IPS DF 6.9 (cell line): Measurements from ENCODE around the gene NFKBIE.

Experiments
- DNase-seq: peaks from one replicate; pipeline ENCODE4 v3.0.0-alpha.2; 2013; ENCODE audit warnings: low read depth, low spot score
- H3K27ac ChIP-seq: one replicate; pipeline ENCODE4 v1.5.1; 2013; ENCODE audit warnings: low read length, control low read depth
- H3K27me3 ChIP-seq: 2 replicates; pipeline ENCODE4 v1.6.1; 2013; ENCODE audit warnings: mild to moderate bottlenecking, low read length; ENCODE audit not compliant: control insufficient read depth, insufficient read depth
- H3K36me3 ChIP-seq: 2 replicates; pipeline ENCODE4 v1.6.1; 2013; ENCODE audit warnings: low read length; ENCODE audit not compliant: control insufficient read depth, insufficient read depth
- H3K4me1 ChIP-seq: 2 replicates; pipeline ENCODE4 v1.6.1; 2013; ENCODE audit warnings: low read length; ENCODE audit not compliant: control insufficient read depth, insufficient read depth
- H3K4me3 ChIP-seq: 2 replicates; pipeline ENCODE4 v1.5.1; 2013; ENCODE audit warnings: mild to moderate bottlenecking, low read length
- H3K9me3 ChIP-seq: 2 replicates; pipeline ENCODE4 v1.6.1; 2013; ENCODE audit warnings: low read length, inconsistent platforms; ENCODE audit not compliant: control insufficient read depth, insufficient read depth
- WGBS: extraction: QIAGEN DNeasy Blood & Tissue Kit; methylation state at CpG from one replicate; pipeline ENCODE4 v1.1.7; 2013; ENCODE audit warnings: mixed read lengths, missing lambda C conversion rate; ENCODE audit not compliant: insufficient read length, insufficient coverage; 5-methylcytosine and 5-hydroxymethylcytosine counted together

The NFKBIE gene

DNA sequence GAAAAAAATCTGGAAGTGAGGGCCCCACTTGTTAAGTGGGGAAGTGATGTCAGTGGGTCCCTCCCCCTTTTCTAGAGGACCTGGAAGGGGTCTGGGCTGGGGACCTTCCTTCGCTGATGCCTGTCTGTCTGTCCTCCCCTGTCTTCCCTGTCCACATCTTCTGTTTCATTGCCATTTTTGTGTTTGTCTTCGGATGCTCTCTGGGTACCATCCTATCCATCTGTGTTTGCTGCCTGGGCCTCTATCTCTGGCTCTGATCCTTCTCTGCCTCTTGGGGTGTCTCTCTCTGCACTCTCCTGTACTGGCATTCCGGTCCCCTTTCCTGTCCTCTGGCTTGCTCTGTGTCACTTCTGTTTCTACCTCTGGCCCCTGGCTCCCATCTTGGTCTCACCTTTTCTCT is 7.2 kb upstream of the NFKBIE start:
- peaks cover 16% of the 10 kb centered on the region for H3K4me1 ChIP-seq
- H3K9me3 ChIP-seq = no peaks in the 10 kb centered on the region
- DNase-seq = no peak
- no peak overlapping the region for H3K4me3 ChIP-seq
- no peak overlapping the region for H3K27ac ChIP-seq
- H3K36me3 ChIP-seq = peaks cover 3% of the 10 kb centered on the region; the same call in 1 of the 2 replicates
- peaks cover 1% of the 10 kb centered on the region; the same call in 1 of the 2 replicates for H3K27me3 ChIP-seq
- WGBS = no CpG with 5 or more reads among the region's 3 CpGs

DNA sequence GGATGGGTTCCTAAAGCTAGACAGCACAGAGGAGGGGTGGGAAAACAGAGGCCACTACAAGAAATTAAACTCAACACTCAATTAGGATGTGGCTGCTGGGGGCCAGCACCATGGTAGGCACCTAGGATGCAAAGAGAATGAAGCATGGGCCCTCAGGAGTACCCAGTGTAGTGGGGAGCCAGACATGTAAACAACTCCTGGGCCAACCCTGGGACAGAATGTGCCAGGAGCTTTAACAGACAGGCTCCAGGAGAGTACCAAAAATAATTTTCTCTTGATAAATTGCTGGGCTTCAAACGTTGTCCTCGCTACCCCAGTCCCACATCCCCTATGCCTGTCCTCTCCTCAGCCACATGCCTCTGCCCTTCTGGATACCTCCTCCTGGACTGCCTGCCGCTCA is 6.6 kb upstream of the NFKBIE start:
- Histone ChIP-seq H3K27me3 (no peaks in the 10 kb centered on the region; the same call in 1 of the 2 replicates), H3K4me3 (no peak overlapping the region), H3K36me3 (peaks cover 3% of the 10 kb centered on the region; the same call in 1 of the 2 replicates), H3K27ac (no peak overlapping the region), H3K9me3 (no peaks in the 10 kb centered on the region), H3K4me1 (peaks cover 16% of the 10 kb centered on the region)
- no CpG with 5 or more reads among the region's 3 CpGs for WGBS
- DNase-seq = no peak

DNA sequence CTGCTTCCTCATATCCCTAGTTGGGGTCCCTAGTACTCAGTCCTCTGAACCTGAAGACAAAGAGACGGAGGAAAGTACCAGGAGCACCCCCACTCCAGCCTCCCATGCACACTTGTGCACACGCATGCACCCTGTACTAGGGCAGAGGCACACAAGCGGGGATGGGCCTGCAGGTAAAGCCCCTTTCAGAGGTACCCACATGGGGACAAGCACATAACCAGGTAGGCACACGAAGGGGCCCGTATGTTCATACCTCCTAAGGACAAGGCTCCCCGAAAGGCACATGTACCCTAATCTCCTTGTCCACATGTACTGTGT is 6.0 kb upstream of the NFKBIE start:
- Histone ChIP-seq H3K4me3 (no peak overlapping the region; the same call in 1 of the 2 replicates), H3K27me3 (no peaks in the 10 kb centered on the region; the same call in 1 of the 2 replicates)
- WGBS = no CpG with 5 or more reads among the region's 6 CpGs

DNA sequence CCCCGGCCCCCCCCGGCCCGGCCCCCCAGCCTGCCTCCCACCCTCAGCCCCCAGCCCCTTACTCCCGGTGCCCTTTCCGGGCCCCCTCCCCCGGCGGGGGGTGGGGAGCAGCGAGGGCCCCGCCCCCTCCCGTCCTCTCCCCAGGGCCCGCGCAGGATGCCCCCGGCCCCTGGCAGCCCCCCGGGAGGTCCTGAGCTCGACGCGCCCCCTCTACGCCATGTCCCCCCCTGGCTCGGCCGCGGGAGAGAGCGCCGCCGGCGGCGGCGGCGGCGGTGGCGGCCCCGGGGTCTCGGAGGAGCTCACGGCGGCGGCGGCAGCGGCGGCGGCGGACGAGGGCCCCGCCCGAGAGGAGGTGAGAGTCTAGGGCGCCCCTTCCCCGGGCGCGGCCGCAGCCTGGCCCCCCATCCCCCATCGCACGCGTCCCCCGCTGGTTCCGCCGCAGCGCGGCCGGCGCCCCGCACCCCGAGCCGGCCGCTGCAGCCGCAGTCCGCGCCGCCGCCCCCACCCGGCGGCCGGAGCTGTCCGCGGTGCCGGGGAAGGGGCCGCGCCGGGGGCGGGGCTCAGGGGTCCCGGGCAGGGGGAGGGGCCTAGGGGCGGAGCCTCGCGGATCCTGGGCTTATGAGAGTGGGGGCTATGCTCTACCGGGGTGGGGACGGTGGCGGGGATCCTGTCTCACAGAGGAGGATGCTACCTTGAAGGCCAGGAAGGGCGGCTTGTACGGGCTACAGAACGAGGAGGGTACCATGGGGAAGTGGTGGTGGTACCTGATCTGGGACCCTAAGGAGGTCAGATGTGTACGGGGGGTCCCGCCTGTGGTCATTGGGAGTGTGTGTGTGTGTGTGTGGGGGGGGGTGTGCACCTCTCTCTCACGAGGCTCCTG is 5.4 kb upstream of the NFKBIE start:
- H3K9me3 ChIP-seq = no peaks in the 10 kb centered on the region
- H3K36me3 ChIP-seq = peaks cover 3% of the 10 kb centered on the region; the same call in 1 of the 2 replicates
- no CpG with 5 or more reads among the region's 90 CpGs for WGBS
- no peak for DNase-seq
- H3K27ac ChIP-seq = no peak overlapping the region
- peak overlapping the region; percentile 48; the same call in 1 of the 2 replicates for H3K4me3 ChIP-seq
- no peaks in the 10 kb centered on the region; the same call in 1 of the 2 replicates for H3K27me3 ChIP-seq
- H3K4me1 ChIP-seq = peaks cover 12% of the 10 kb centered on the region

More for the DNA sequence above, 6.0 kb upstream of the NFKBIE start:
- DNase-seq = no peak
- no peaks in the 10 kb centered on the region for H3K9me3 ChIP-seq
- peaks cover 3% of the 10 kb centered on the region; the same call in 1 of the 2 replicates for H3K36me3 ChIP-seq
- peaks cover 15% of the 10 kb centered on the region for H3K4me1 ChIP-seq
- no peak overlapping the region for H3K27ac ChIP-seq

DNA sequence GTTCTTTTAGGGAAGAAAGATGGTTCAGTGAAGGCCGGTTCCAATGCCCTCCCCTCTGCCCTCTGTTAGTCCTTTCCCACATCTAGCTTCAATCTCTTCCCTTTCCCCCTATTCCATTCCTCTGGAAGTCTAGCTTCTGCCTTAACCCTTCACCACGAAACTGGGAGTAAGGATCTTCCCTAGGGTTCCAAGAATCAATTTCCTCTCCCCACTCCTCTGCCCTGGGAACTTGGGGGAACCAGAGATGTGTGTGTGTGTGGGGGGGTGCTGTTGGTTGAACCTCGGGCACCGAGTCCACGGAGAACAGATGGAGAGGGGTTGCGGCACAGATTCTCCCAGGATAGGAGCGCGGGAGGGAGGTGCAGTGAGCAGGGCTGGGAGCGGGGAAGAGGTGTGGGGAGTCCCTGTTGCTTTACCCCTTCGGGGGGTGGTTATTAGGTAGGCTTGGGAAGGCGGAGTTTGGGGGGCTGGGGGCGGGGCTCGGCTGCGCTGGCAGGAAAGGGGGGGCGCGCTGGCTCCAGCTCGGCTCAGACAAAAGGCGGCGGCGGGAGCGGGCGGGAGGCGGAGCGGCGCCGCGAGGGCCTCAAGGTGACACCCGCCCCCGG is 4.7 kb upstream of the NFKBIE start, which contains the start of gene TMEM151B:
Gene TMEM151B, plus strand, starts transcription at position 530 of the 605 bp plus-strand sequence. CDS start 293 bp downstream, outside the sequence.
- peak within 1 kb of the TSS; percentile 48; the same call in 1 of the 2 replicates for H3K4me3 ChIP-seq
- H3K9me3 ChIP-seq = no peaks in the 10 kb centered on the region
- DNase-seq = no peak
- peaks cover 7% of the 10 kb centered on the region; the same call in 1 of the 2 replicates for H3K4me1 ChIP-seq
- no peak within 1 kb of the TSS for H3K27ac ChIP-seq
- H3K27me3 ChIP-seq = no peaks in the 10 kb centered on the region; the same call in 1 of the 2 replicates
- no peaks in the 10 kb centered on the region; the same call in 1 of the 2 replicates for H3K36me3 ChIP-seq
- no CpG with 5 or more reads among the region's 29 CpGs for WGBS

DNA sequence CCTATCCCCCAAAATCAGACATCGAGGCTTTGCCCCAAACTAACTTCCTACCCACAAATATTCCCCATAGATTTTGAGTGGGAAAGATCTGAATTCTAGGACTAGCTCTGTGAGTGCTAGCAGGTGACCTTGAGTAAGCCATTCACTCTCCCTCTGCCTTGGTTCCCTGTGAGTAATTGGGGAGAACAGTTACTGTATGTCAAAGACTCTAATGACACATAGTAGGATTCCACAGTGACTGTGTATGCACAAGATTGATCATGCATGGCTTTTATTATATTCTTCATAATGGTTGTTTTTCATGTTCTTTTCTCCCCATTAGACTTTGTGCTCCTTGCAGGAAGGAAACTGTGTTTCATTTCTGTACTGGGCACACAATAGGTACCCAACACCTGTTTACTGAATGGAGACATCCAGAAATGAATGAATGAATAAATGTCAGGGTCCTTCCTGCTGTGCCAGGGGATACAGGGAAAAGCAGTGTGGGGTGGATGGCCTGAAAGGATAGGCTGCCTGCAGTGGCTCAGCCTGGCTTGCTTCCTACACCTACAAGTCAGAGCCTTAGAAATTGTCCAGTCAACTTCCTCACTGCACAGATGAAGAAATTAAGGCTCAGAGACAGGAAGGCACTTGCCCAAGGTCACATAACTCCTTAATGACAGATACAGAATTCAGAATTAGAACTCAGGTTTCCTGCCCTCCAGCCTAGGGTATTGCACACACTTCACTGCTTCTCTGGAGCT is 4.0 kb upstream of the NFKBIE start:
- DNase-seq = no peak
- H3K9me3 ChIP-seq = no peaks in the 10 kb centered on the region
- no peaks in the 10 kb centered on the region for H3K36me3 ChIP-seq
- no peak overlapping the region for H3K27ac ChIP-seq
- H3K4me1 ChIP-seq = peaks cover 7% of the 10 kb centered on the region; the same call in 1 of the 2 replicates
- no peaks in the 10 kb centered on the region; the same call in 1 of the 2 replicates for H3K27me3 ChIP-seq
- no peak overlapping the region for H3K4me3 ChIP-seq
- WGBS = no CpG with 5 or more reads among the region's 1 CpG

DNA sequence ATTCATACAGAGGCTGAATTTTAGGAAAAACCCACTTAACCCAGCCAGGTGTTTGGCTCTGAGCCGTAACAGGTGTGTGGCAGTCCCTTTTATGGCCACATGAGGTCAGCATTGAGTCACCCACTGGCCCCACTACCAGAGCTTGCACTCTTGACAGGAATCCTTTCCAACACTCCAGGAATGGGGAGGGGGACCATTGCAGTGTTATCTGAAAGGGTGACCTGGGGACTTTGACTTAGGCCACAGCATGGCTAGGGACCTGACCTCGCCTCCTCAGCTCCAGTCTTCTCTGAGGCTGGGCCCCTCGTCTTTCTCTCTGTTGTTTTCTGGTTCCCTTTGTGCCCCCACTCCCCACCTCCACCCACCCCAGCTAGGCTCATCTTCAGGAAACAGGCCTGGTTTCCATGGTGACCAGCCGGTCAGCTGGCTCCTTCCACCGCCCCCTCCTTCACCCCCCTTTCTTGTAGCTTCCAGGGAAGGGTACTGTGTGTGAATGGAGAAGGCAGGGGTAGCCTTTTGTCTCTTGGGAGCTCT is 2.8 kb upstream of the NFKBIE start:
- no peaks in the 10 kb centered on the region; the same call in 1 of the 2 replicates for H3K27me3 ChIP-seq
- peak; percentile 84 for DNase-seq

DNA sequence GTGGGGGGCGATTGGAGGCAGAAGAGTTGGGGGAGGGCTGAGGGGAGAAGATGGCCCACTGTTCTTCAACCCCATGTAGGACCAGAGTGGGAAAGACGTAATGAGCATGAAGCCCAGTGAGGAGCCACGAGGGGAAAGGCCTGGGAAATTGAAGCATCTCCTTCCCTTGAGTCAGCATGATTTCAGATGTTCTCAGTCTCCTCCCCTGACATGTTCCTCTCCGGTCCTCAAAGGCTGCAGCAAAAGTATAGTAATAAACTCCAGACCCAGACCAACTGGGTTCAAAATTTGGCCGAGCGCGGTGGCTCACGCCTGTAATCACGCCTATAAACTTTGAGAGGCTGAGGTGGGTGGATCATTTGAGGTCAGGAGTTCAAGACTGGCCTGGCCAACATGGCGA is 1.9 kb upstream of the NFKBIE start:
- Histone ChIP-seq H3K27ac (no peak overlapping the region), H3K4me3 (no peak overlapping the region), H3K9me3 (no peaks in the 10 kb centered on the region), H3K36me3 (no peaks in the 10 kb centered on the region), H3K4me1 (peaks cover 15% of the 10 kb centered on the region; the same call in 1 of the 2 replicates), H3K27me3 (no peaks in the 10 kb centered on the region; the same call in 1 of the 2 replicates)
- DNase-seq = no peak
- no CpG with 5 or more reads among the region's 10 CpGs for WGBS

More for the DNA sequence above, 2.8 kb upstream of the NFKBIE start:
- Histone ChIP-seq H3K9me3 (no peaks in the 10 kb centered on the region), H3K4me1 (peaks cover 15% of the 10 kb centered on the region; the same call in 1 of the 2 replicates), H3K27ac (no peak overlapping the region), H3K4me3 (no peak overlapping the region), H3K36me3 (no peaks in the 10 kb centered on the region)
- WGBS = no CpG with 5 or more reads among the region's 5 CpGs

DNA sequence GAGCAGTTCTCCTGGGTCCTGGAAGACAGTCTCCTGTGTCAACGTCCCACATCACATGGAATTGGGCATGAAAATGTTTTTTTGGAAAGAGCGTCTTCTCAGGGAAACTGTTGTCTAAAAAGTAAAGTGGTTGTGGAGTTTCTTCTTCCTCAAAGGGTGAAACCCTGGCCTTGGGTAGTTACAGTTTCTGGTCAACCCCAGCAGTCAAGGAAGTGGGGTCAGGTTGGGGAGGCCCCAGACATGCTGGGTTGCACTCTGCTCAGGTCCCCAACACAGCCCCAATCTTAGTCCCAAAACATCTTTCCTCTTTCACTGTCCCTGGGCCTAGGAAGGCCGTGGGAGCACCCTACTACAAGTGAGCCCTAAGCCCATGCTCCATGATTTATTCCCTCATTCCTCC is 996 bp upstream of the NFKBIE start:
- H3K27ac ChIP-seq = no peak overlapping the region
- DNase-seq = no peak
- H3K27me3 ChIP-seq = no peaks in the 10 kb centered on the region; the same call in 1 of the 2 replicates
- peaks cover 13% of the 10 kb centered on the region; the same call in 1 of the 2 replicates for H3K4me1 ChIP-seq
- no peaks in the 10 kb centered on the region for H3K9me3 ChIP-seq
- no peak overlapping the region for H3K4me3 ChIP-seq
- H3K36me3 ChIP-seq = no peaks in the 10 kb centered on the region
- WGBS = no CpG with 5 or more reads among the region's 3 CpGs
